ENCODE data around the gene URGCP. TPM values are rescaled to one million over a fixed set of nuclear protein-coding genes. Genes with fewer than 3 reads are reported as not detected.

URGCP gene
- 28.2 TPM for total RNA-seq

GRCh38 chr7:43906331-43907010 is at the start of gene URGCP:
Gene URGCP (minus strand): TSS chr7:43906596. CDS start chr7:43906575, 21 bp downstream.
- Histone ChIP-seq H3K9me3 (ENCODE audit: control insufficient read depth in 3 of 3, low read length in 3 of 3) (no peaks in the 10 kb centered on the region), H3K27ac (ENCODE audit: low read depth, low read length) (peak within 1 kb of the TSS; percentile 73), H3K36me3 (ENCODE audit: control insufficient read depth in 3 of 3, insufficient read depth in 3 of 3, low read length in 3 of 3) (no peaks in the 10 kb centered on the region), H3K4me3 (ENCODE audit: low read length in 3 of 3) (peak within 1 kb of the TSS; percentile 74 to 91 (median 87)), H3K4me1 (ENCODE audit: control insufficient read depth in 3 of 3, insufficient read depth in 3 of 3, low read length in 3 of 3) (peaks cover 23 to 37% (median 23%) of the 10 kb centered on the region in 3 donors), H3K27me3 (ENCODE audit: control insufficient read depth in 3 of 3, insufficient read depth in 3 of 3, low read length in 3 of 3) (no peaks in the 10 kb centered on the region), H3K9ac (ENCODE audit: low read depth in 1 of 3, low read length in 3 of 3) (peak within 1 kb of the TSS; percentile 86 to 91 (median 88))

GRCh38 chr7:43956027-43956426 is 49.6 kb upstream of the URGCP start:
- Histone ChIP-seq H3K4me3 (ENCODE audit: low read length in 3 of 3) (no peak overlapping the region), H3K27me3 (ENCODE audit: control insufficient read depth in 3 of 3, insufficient read depth in 3 of 3, low read length in 3 of 3) (no peaks in the 10 kb centered on the region)

GRCh38 chr7:43954524-43955228 is 48.3 kb upstream of the URGCP start:
- Histone ChIP-seq H3K9me3 (ENCODE audit: control insufficient read depth in 3 of 3, low read length in 3 of 3) (no peaks in the 10 kb centered on the region), H3K27ac (ENCODE audit: low read depth, low read length) (no peak overlapping the region), H3K9ac (ENCODE audit: low read depth in 1 of 3, low read length in 3 of 3) (no peak overlapping the region), H3K36me3 (ENCODE audit: control insufficient read depth in 3 of 3, insufficient read depth in 3 of 3, low read length in 3 of 3) (peaks cover 38 to 47% (median 47%) of the 10 kb centered on the region in 3 donors), H3K27me3 (ENCODE audit: control insufficient read depth in 3 of 3, insufficient read depth in 3 of 3, low read length in 3 of 3) (no peaks in the 10 kb centered on the region), H3K4me1 (ENCODE audit: control insufficient read depth in 3 of 3, insufficient read depth in 3 of 3, low read length in 3 of 3) (no peaks in the 10 kb centered on the region), H3K4me3 (ENCODE audit: low read length in 3 of 3) (no peak overlapping the region)

More at GRCh38 chr7:43956027-43956426, 49.6 kb upstream of the URGCP start:
- Histone ChIP-seq H3K9ac (ENCODE audit: low read depth in 1 of 3, low read length in 3 of 3) (no peak overlapping the region), H3K36me3 (ENCODE audit: control insufficient read depth in 3 of 3, insufficient read depth in 3 of 3, low read length in 3 of 3) (peaks cover 28 to 41% (median 37%) of the 10 kb centered on the region in 3 donors), H3K27ac (ENCODE audit: low read depth, low read length) (no peak overlapping the region), H3K9me3 (ENCODE audit: control insufficient read depth in 3 of 3, low read length in 3 of 3) (no peaks in the 10 kb centered on the region), H3K4me1 (ENCODE audit: control insufficient read depth in 3 of 3, insufficient read depth in 3 of 3, low read length in 3 of 3) (no peaks in the 10 kb centered on the region)

- Histone ChIP-seq H3K27ac (ENCODE audit: low read depth, low read length) (no peak overlapping the region), H3K36me3 (ENCODE audit: control insufficient read depth in 3 of 3, insufficient read depth in 3 of 3, low read length in 3 of 3) (peaks cover 47 to 62% (median 58%) of the 10 kb centered on the region in 3 donors), H3K9me3 (ENCODE audit: control insufficient read depth in 3 of 3, low read length in 3 of 3) (no peaks in the 10 kb centered on the region), H3K9ac (ENCODE audit: low read depth in 1 of 3, low read length in 3 of 3) (peak overlapping the region in 1 of 3 donors; percentile 25), H3K4me1 (ENCODE audit: control insufficient read depth in 3 of 3, insufficient read depth in 3 of 3, low read length in 3 of 3) (no peaks in the 10 kb centered on the region), H3K4me3 (ENCODE audit: low read length in 3 of 3) (no peak overlapping the region), H3K27me3 (ENCODE audit: control insufficient read depth in 3 of 3, insufficient read depth in 3 of 3, low read length in 3 of 3) (no peaks in the 10 kb centered on the region)
Measured at GRCh38 chr7:43953071-43953470, 46.7 kb upstream of the URGCP start.

- no peaks in the 10 kb centered on the region for H3K9me3 ChIP-seq (ENCODE audit: control insufficient read depth in 3 of 3, low read length in 3 of 3)
- peaks cover 47 to 62% (median 58%) of the 10 kb centered on the region in 3 donors for H3K36me3 ChIP-seq (ENCODE audit: control insufficient read depth in 3 of 3, insufficient read depth in 3 of 3, low read length in 3 of 3)
- H3K4me1 ChIP-seq (ENCODE audit: control insufficient read depth in 3 of 3, insufficient read depth in 3 of 3, low read length in 3 of 3) = no peaks in the 10 kb centered on the region
- H3K27ac ChIP-seq (ENCODE audit: low read depth, low read length) = no peak overlapping the region
- H3K27me3 ChIP-seq (ENCODE audit: control insufficient read depth in 3 of 3, insufficient read depth in 3 of 3, low read length in 3 of 3) = no peaks in the 10 kb centered on the region
- no peak overlapping the region for H3K4me3 ChIP-seq (ENCODE audit: low read length in 3 of 3)
- no peak overlapping the region for H3K9ac ChIP-seq (ENCODE audit: low read depth in 1 of 3, low read length in 3 of 3)
Measured at GRCh38 chr7:43952028-43952427, 45.6 kb upstream of the URGCP start.

GRCh38 chr7:43944286-43944685 is 37.9 kb upstream of the URGCP start:
- no peak overlapping the region for H3K27ac ChIP-seq (ENCODE audit: low read depth, low read length)
- H3K36me3 ChIP-seq (ENCODE audit: control insufficient read depth in 3 of 3, insufficient read depth in 3 of 3, low read length in 3 of 3) = peaks cover 29 to 33% (median 32%) of the 10 kb centered on the region in 3 donors
- H3K9me3 ChIP-seq (ENCODE audit: control insufficient read depth in 3 of 3, low read length in 3 of 3) = no peaks in the 10 kb centered on the region
- peaks cover 1 to 3% (median 2%) of the 10 kb centered on the region in 3 donors for H3K4me1 ChIP-seq (ENCODE audit: control insufficient read depth in 3 of 3, insufficient read depth in 3 of 3, low read length in 3 of 3)
- H3K27me3 ChIP-seq (ENCODE audit: control insufficient read depth in 3 of 3, insufficient read depth in 3 of 3, low read length in 3 of 3) = no peaks in the 10 kb centered on the region
- H3K4me3 ChIP-seq (ENCODE audit: low read length in 3 of 3) = no peak overlapping the region
- H3K9ac ChIP-seq (ENCODE audit: low read depth in 1 of 3, low read length in 3 of 3) = no peak overlapping the region

GRCh38 chr7:43943417-43944187 is 37.2 kb upstream of the URGCP start:
- Histone ChIP-seq H3K36me3 (ENCODE audit: control insufficient read depth in 3 of 3, insufficient read depth in 3 of 3, low read length in 3 of 3) (peaks cover 22 to 28% (median 26%) of the 10 kb centered on the region in 3 donors), H3K9ac (ENCODE audit: low read depth in 1 of 3, low read length in 3 of 3) (peak overlapping the region in 1 of 3 donors; percentile 33), H3K9me3 (ENCODE audit: control insufficient read depth in 3 of 3, low read length in 3 of 3) (no peaks in the 10 kb centered on the region), H3K4me3 (ENCODE audit: low read length in 3 of 3) (no peak overlapping the region), H3K27me3 (ENCODE audit: control insufficient read depth in 3 of 3, insufficient read depth in 3 of 3, low read length in 3 of 3) (no peaks in the 10 kb centered on the region), H3K4me1 (ENCODE audit: control insufficient read depth in 3 of 3, insufficient read depth in 3 of 3, low read length in 3 of 3) (peaks cover 8 to 9% (median 9%) of the 10 kb centered on the region in 3 donors), H3K27ac (ENCODE audit: low read depth, low read length) (no peak overlapping the region)

- H3K4me3 ChIP-seq (ENCODE audit: low read length in 3 of 3) = no peak overlapping the region
- H3K9me3 ChIP-seq (ENCODE audit: control insufficient read depth in 3 of 3, low read length in 3 of 3) = no peaks in the 10 kb centered on the region
- H3K4me1 ChIP-seq (ENCODE audit: control insufficient read depth in 3 of 3, insufficient read depth in 3 of 3, low read length in 3 of 3) = peaks cover 8 to 10% (median 9%) of the 10 kb centered on the region in 3 donors
- H3K9ac ChIP-seq (ENCODE audit: low read depth in 1 of 3, low read length in 3 of 3) = peak overlapping the region in 1 of 3 donors; percentile 33
- no peak overlapping the region for H3K27ac ChIP-seq (ENCODE audit: low read depth, low read length)
- peaks cover 18 to 23% (median 23%) of the 10 kb centered on the region in 3 donors for H3K36me3 ChIP-seq (ENCODE audit: control insufficient read depth in 3 of 3, insufficient read depth in 3 of 3, low read length in 3 of 3)
- no peaks in the 10 kb centered on the region for H3K27me3 ChIP-seq (ENCODE audit: control insufficient read depth in 3 of 3, insufficient read depth in 3 of 3, low read length in 3 of 3)
Measured at GRCh38 chr7:43942997-43943396, 36.6 kb upstream of the URGCP start.

GRCh38 chr7:43942250-43942649 is 35.9 kb upstream of the URGCP start:
- H3K4me1 ChIP-seq (ENCODE audit: control insufficient read depth in 3 of 3, insufficient read depth in 3 of 3, low read length in 3 of 3) = peaks cover 8 to 17% (median 16%) of the 10 kb centered on the region in 3 donors
- no peaks in the 10 kb centered on the region for H3K9me3 ChIP-seq (ENCODE audit: control insufficient read depth in 3 of 3, low read length in 3 of 3)
- H3K27me3 ChIP-seq (ENCODE audit: control insufficient read depth in 3 of 3, insufficient read depth in 3 of 3, low read length in 3 of 3) = no peaks in the 10 kb centered on the region
- H3K36me3 ChIP-seq (ENCODE audit: control insufficient read depth in 3 of 3, insufficient read depth in 3 of 3, low read length in 3 of 3) = peaks cover 18 to 23% (median 23%) of the 10 kb centered on the region in 3 donors
- no peak overlapping the region for H3K27ac ChIP-seq (ENCODE audit: low read depth, low read length)
- H3K4me3 ChIP-seq (ENCODE audit: low read length in 3 of 3) = no peak overlapping the region
- no peak overlapping the region for H3K9ac ChIP-seq (ENCODE audit: low read depth in 1 of 3, low read length in 3 of 3)
